Thyroid gland (tissue), 4 donors: ENCODE measurements around the gene THAP8. TPM values are rescaled to one million over a fixed set of nuclear protein-coding genes. Genes with fewer than 3 reads are reported as not detected.
"Not testable (repeated sequence)": the region's sequence is repeated elsewhere in the genome, so short reads cannot be mapped to it uniquely, and the experiment has no call there.

ENCODE experiments used
- DNase-seq, 2 donors: peaks; one replicate each; pipeline ENCODE4 v3.0.0-alpha.2; 2019
- H3K27ac ChIP-seq, 3 donors: fragments of 200-600 bp; sonication (generic); 1 replicate in 2 of 3; 2 replicates in 1 of 3; pipeline ENCODE4 v1.5.1; 2016 to 2019; ENCODE audit warnings: mild to moderate bottlenecking in 1 of 3, moderate library complexity in 1 of 3
- H3K27me3 ChIP-seq: fragments of 200-600 bp; sonication (generic); one replicate; pipeline ENCODE4 v1.5.1; 2019
- H3K36me3 ChIP-seq, 2 donors: fragments of 200-600 bp; sonication (generic); one replicate each; pipeline ENCODE4 v1.5.1; 2016 to 2019
- H3K4me1 ChIP-seq, 2 donors: fragments of 200-600 bp; sonication (generic); one replicate each; pipeline ENCODE4 v1.5.1; 2017 to 2019
- H3K4me3 ChIP-seq, 3 donors: fragments of 200-600 bp; sonication (generic); replicated peaks in 1 of 3; 1 replicate in 2 of 3; 2 replicates in 1 of 3; pipeline ENCODE4 v1.5.1; 2016; ENCODE audit warnings: mild to moderate bottlenecking in 1 of 3
- H3K9me3 ChIP-seq: fragments of 200-600 bp; sonication (generic); one replicate; pipeline ENCODE4 v1.5.1; 2017
- CTCF ChIP-seq, 6 experiments: fragments of 200-600 bp in 3 of 6; fragments of 450-650 bp in 3 of 6; sonication (generic) in 3 of 6; IDR thresholded peaks; one replicate each; pipeline ENCODE4 v1.5.1; 2016 to 2019; ENCODE audit warnings: antibody characterized with exemption in 6 of 6, mild to moderate bottlenecking in 2 of 6, inconsistent platforms in 1 of 6, moderate library complexity in 1 of 6
- POLR2A ChIP-seq, 2 donors: fragments of 450-650 bp; IDR thresholded peaks; one replicate each; pipeline ENCODE4 v1.6.1; 2017; ENCODE audit warnings: antibody characterized with exemption in 2 of 2, mild to moderate bottlenecking in 2 of 2, moderate library complexity in 1 of 2
- WGBS, 2 donors: methylation state at CpG; one replicate each; pipeline ENCODE4 v1.1.5; 2017; 5-methylcytosine and 5-hydroxymethylcytosine counted together
- intact Hi-C: fragments of 100-400 bp; cut with DNase I; formaldehyde crosslinking; loops from one replicate; pipeline ENCODE4 v1.15.1; 2023
- total RNA-seq, 4 donors: library from RNA; depleted of rRNA; stranded (reverse); fragments of >200 nt; gene quantifications; one replicate each; pipeline ENCODE4 v1.2.3, GENCODE V29; 2016

THAP8 gene
- total RNA-seq, 4 donors from 2014 or later, result 5.0 to 14.2 (median 10.1) TPM

GRCh38 chr19:36049080-36049698 is 4.9 kb downstream of the THAP8 start:
- intact Hi-C loops, result no loop called here
- no peak for DNase-seq
- no peaks in the 10 kb centered on the region for H3K9me3 ChIP-seq
- H3K27me3 ChIP-seq, result no peaks in the 10 kb centered on the region
- no peak overlapping the region for H3K4me3 ChIP-seq
- no peak for TF ChIP-seq POLR2A (IDR thresholded peaks at IDR 0.05)
- TF ChIP-seq CTCF (IDR thresholded peaks at IDR 0.05), result no peak
- H3K36me3 ChIP-seq, result no peaks in the 10 kb centered on the region
- no peak overlapping the region for H3K27ac ChIP-seq
- 94 to 98% methylated on average over 4 of the region's 4 CpGs for WGBS, 2 donors
- H3K4me1 ChIP-seq, result no peaks in the 10 kb centered on the region

DNA sequence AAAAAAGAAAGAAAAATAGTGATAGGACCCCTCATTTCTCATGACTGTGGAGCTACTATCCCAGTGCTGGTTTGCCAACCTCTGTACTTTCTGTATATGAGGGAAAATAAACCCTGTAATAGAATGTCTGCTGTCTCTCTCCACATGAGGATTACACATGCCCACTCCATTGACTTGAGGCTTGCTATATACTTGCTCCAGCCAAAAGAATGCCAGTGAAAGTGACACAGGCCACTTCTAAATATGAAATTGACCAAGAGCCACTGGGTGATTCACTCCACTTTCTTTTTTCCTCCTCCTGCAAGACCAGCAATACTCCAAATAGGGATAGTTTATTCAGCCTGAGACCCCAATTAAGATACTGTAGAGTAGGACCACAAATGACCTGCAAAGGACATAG is 6.2 kb downstream of the THAP8 start:
- TF ChIP-seq POLR2A (IDR thresholded peaks at IDR 0.05) (no peak), CTCF (IDR thresholded peaks at IDR 0.05) (no peak)
- intact Hi-C loops, result no loop called here
- Histone ChIP-seq H3K4me1 (no peaks in the 10 kb centered on the region), H3K27ac (no peak overlapping the region), H3K36me3 (no peaks in the 10 kb centered on the region), H3K4me3 (no peak overlapping the region), H3K27me3 (no peaks in the 10 kb centered on the region), H3K9me3 (no peaks in the 10 kb centered on the region)
- no peak for DNase-seq

DNA sequence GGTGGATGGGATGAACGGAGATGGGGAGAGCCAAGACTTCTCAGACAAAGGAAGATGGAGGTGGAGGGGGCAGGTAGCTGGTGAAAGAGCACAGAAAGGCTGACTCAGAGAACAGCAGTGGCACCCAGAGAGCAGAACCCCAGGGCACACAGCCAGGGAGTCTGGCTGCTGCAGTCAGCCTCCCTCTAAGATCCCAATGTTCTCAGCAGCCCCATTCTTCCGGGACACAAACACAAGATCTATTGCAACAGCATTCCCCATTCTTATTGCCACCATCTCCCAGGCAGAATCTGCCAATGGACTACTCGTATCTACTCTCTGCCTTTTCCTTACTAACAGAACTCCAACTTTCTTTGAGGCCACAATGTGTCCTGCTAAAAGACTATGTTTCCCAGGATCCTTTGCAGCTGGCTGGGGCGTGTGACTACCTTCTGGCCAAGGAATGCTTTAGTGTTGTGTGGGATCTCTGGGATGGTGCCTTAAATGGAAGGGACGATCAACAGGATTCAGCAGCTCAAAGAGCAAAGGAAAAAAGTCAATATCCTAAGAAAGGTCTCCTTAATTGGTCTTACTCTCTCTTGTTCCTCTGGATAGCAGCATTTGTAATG is 7.5 kb downstream of the THAP8 start:
- TF ChIP-seq CTCF (IDR thresholded peaks at IDR 0.05), result no peak
- no peak for TF ChIP-seq POLR2A (IDR thresholded peaks at IDR 0.05)
- Histone ChIP-seq H3K4me1 (peaks cover 0 to 7% of the 10 kb centered on the region in 2 donors), H3K4me3 (no peak overlapping the region), H3K27ac (no peak overlapping the region), H3K9me3 (no peaks in the 10 kb centered on the region), H3K36me3 (no peaks in the 10 kb centered on the region), H3K27me3 (no peaks in the 10 kb centered on the region)
- intact Hi-C loops, result no loop called here
- 91 to 94% methylated on average over 5 of the region's 5 CpGs for WGBS, 2 donors
- no peak for DNase-seq

- Histone ChIP-seq H3K27me3 (no peaks in the 10 kb centered on the region), H3K27ac (no peak overlapping the region), H3K36me3 (no peaks in the 10 kb centered on the region), H3K9me3 (no peaks in the 10 kb centered on the region), H3K4me1 (peaks cover 4 to 10% of the 10 kb centered on the region in 2 donors), H3K4me3 (no peak overlapping the region)
- intact Hi-C loops, result no loop called here
- TF ChIP-seq CTCF (IDR thresholded peaks at IDR 0.05), result no peak
- no peak for TF ChIP-seq POLR2A (IDR thresholded peaks at IDR 0.05)
- no peak for DNase-seq
- WGBS, 2 donors, result 93 to 100% methylated on average over 2 of the region's 2 CpGs
Measured at GRCh38 chr19:36043952-36044351, 10.1 kb downstream of the THAP8 start.

DNA sequence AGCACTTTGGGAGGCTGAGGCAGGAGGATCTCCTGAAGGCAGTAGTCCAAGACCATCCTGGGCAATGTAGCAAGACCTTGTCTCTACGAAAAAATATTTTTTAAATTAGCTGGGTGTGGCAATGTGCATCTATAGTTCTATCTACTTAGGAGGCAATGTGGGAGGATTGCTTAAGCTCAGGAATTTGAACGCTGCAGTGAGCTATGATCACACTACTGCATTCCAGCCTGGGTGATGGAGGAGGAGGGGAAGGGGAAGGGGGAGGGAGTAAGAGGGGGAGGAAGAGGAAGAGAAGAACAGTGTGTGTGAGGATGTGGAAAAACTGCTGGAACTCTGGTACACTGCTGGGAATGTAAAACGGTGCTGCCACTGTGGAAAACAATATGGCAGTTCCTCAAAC is 12.3 kb downstream of the THAP8 start:
- Histone ChIP-seq H3K4me1 (peaks cover 4 to 10% of the 10 kb centered on the region in 2 donors), H3K36me3 (peaks cover 0 to 6% of the 10 kb centered on the region in 2 donors), H3K9me3 (no peaks in the 10 kb centered on the region), H3K4me3 (no peak overlapping the region), H3K27me3 (no peaks in the 10 kb centered on the region), H3K27ac (peak overlapping the region in 1 of 3 donors; percentile 12)
- DNase-seq, result peak; percentile 46 to 47
- TF ChIP-seq CTCF (IDR thresholded peaks at IDR 0.05), result no peak
- TF ChIP-seq POLR2A (IDR thresholded peaks at IDR 0.05), result no peak
- WGBS, 2 donors, result 14 to 22% methylated on average over 3 of the region's 3 CpGs
- intact Hi-C loops, result no loop called here

DNA sequence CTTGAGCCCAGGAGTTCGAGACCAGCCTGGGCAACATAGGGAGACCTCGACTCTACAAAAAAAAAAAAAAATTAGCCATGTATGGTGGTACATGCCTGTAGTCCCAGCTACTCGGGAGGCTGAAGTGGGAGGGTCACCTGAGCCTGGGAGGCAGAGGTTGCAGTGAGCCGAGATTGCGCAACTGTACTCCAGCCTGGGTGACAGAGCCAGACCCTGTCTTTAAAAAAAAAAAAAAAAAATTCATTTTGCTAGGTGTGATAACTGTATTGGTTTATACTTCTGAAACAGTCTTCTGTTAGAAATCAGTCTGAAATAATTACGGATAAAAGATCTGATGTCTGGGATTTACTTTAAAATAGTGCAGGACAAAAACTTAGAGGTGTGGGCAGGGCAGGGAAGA is 13.0 kb downstream of the THAP8 start:
- H3K9me3 ChIP-seq, H3K27me3 ChIP-seq, H3K4me3 ChIP-seq, H3K36me3 ChIP-seq, DNase-seq, intact Hi-C loops: not testable (repeated sequence)
- peak overlapping the region in 2 of 3 donors; percentile 11 to 18 for H3K27ac ChIP-seq
- WGBS, 2 donors, result 88 to 91% methylated on average over 6 of the region's 6 CpGs
- peaks cover 4 to 10% of the 10 kb centered on the region in 2 donors for H3K4me1 ChIP-seq
